Upper lobe of left lung (tissue), 4 donors: ENCODE results near the gene HPCAL1.

Source experiments
- POLR2A ChIP-seq, 4 donors: fragments of 450-650 bp; IDR thresholded peaks; one replicate each; pipeline ENCODE4 v1.5.1; 2016 to 2017; ENCODE audit warnings: antibody characterized with exemption in 4 of 4, mild to moderate bottlenecking in 2 of 4
- TF ChIP-seq, protein P1 (sequence below), 6 experiments: fragments of 450-650 bp in 4 of 6; fragments of 200-600 bp in 2 of 6; sonication (generic) in 2 of 6; IDR thresholded peaks; one replicate each; pipeline ENCODE4 v1.5.1; 2016 to 2019; ENCODE audit warnings: antibody characterized with exemption in 6 of 6

DNA sequence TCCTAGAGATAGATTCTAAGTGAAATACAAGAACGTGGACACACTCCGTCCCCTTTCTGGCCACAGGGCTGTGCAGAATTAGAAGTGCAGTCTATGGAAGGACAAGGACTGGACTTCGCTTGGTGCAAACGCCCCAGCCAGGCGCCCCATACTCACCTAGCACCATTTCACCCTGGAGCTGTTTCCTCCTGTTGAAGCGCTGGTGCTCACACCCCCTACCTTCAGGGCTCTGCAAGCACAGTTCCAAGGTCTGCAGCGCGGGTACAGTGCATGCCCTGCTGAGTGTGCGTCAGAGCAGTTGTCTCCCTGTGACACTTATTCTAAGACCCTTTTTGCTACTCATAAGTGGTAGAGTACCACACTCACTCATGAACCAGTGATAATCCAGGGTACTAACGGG lies 3.0 kb downstream of the HPCAL1 start:
- TF ChIP-seq POLR2A (IDR thresholded peaks at IDR 0.05) = no peak
- TF ChIP-seq, protein P1, sequence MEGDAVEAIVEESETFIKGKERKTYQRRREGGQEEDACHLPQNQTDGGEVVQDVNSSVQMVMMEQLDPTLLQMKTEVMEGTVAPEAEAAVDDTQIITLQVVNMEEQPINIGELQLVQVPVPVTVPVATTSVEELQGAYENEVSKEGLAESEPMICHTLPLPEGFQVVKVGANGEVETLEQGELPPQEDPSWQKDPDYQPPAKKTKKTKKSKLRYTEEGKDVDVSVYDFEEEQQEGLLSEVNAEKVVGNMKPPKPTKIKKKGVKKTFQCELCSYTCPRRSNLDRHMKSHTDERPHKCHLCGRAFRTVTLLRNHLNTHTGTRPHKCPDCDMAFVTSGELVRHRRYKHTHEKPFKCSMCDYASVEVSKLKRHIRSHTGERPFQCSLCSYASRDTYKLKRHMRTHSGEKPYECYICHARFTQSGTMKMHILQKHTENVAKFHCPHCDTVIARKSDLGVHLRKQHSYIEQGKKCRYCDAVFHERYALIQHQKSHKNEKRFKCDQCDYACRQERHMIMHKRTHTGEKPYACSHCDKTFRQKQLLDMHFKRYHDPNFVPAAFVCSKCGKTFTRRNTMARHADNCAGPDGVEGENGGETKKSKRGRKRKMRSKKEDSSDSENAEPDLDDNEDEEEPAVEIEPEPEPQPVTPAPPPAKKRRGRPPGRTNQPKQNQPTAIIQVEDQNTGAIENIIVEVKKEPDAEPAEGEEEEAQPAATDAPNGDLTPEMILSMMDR (IDR thresholded peaks at IDR 0.05) = peak in 3 of 6 experiments; percentile 13 to 28 (median 24)
